NB4 (cell line): ENCODE measurements around the gene PPCDC.

Experiments used
- POLR2A ChIP-seq: IDR thresholded peaks from 2 replicates; pipeline ENCODE4 v1.6.1; 2011; ENCODE audit warnings: mild to moderate bottlenecking; ENCODE audit not compliant: insufficient read length; ENCODE audit errors: extremely low read depth
- TF ChIP-seq, protein P1 (sequence below): IDR thresholded peaks from one replicate; pipeline ENCODE4 v1.5.1; 2012; ENCODE audit warnings: low read depth, low read length
- TF ChIP-seq, protein P2 (sequence below): IDR thresholded peaks from 2 replicates; pipeline ENCODE4 v1.6.1; 2011; ENCODE audit warnings: low read depth, low read length

DNA sequence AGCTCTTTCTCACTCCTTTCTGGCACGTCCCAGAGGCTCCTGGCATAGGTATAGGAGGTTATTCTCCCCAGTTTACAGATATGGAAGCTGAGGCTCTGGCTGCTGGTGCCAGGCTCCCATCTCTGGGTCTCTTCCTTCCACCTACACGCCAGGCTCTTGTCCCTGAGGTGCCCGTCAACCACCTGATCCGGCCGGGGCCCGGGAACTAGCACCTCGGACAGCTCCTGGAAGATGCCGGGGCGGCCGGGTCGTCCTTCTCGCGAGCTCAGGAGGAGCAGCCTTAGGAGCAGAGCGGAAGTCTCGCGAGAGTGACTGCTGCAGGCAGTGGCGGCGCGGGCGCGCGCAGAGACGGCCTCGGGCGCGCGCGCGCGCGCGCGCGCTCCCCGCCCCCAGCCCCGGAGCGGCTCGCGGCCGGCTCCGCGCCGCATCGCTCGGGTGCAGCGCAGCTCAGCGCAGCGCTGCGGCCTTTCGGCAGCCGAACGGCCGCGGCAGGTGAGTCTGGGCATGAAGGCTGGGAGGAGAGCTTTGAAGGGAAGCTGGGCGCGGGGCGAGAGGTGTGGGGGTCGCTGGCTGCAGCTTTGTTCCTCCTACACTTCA lies 28.1 kb upstream of the PPCDC start, which contains the start of gene SCAMP5:
- TF ChIP-seq, protein P1, sequence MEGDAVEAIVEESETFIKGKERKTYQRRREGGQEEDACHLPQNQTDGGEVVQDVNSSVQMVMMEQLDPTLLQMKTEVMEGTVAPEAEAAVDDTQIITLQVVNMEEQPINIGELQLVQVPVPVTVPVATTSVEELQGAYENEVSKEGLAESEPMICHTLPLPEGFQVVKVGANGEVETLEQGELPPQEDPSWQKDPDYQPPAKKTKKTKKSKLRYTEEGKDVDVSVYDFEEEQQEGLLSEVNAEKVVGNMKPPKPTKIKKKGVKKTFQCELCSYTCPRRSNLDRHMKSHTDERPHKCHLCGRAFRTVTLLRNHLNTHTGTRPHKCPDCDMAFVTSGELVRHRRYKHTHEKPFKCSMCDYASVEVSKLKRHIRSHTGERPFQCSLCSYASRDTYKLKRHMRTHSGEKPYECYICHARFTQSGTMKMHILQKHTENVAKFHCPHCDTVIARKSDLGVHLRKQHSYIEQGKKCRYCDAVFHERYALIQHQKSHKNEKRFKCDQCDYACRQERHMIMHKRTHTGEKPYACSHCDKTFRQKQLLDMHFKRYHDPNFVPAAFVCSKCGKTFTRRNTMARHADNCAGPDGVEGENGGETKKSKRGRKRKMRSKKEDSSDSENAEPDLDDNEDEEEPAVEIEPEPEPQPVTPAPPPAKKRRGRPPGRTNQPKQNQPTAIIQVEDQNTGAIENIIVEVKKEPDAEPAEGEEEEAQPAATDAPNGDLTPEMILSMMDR = no peak
- TF ChIP-seq, protein P2, sequence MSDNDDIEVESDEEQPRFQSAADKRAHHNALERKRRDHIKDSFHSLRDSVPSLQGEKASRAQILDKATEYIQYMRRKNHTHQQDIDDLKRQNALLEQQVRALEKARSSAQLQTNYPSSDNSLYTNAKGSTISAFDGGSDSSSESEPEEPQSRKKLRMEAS = no peak; the same call in 1 of the 2 replicates
- no peak for TF ChIP-seq POLR2A
